ENCODE results near the gene MAML3.

- TF ChIP-seq, protein P1, sequence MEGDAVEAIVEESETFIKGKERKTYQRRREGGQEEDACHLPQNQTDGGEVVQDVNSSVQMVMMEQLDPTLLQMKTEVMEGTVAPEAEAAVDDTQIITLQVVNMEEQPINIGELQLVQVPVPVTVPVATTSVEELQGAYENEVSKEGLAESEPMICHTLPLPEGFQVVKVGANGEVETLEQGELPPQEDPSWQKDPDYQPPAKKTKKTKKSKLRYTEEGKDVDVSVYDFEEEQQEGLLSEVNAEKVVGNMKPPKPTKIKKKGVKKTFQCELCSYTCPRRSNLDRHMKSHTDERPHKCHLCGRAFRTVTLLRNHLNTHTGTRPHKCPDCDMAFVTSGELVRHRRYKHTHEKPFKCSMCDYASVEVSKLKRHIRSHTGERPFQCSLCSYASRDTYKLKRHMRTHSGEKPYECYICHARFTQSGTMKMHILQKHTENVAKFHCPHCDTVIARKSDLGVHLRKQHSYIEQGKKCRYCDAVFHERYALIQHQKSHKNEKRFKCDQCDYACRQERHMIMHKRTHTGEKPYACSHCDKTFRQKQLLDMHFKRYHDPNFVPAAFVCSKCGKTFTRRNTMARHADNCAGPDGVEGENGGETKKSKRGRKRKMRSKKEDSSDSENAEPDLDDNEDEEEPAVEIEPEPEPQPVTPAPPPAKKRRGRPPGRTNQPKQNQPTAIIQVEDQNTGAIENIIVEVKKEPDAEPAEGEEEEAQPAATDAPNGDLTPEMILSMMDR (IDR thresholded peaks at IDR 0.05; ENCODE audit: insufficient read depth, low read length) = no peak
- TF ChIP-seq POLR2AphosphoS5 (IDR thresholded peaks at IDR 0.05; ENCODE audit: low read depth) (no peak), GABPA (IDR thresholded peaks at IDR 0.05; ENCODE audit: low read depth) (no peak), SPI1 (IDR thresholded peaks at IDR 0.05; ENCODE audit: borderline replicate concordance, low read depth) (no peak)
- TF ChIP-seq, protein P2, sequence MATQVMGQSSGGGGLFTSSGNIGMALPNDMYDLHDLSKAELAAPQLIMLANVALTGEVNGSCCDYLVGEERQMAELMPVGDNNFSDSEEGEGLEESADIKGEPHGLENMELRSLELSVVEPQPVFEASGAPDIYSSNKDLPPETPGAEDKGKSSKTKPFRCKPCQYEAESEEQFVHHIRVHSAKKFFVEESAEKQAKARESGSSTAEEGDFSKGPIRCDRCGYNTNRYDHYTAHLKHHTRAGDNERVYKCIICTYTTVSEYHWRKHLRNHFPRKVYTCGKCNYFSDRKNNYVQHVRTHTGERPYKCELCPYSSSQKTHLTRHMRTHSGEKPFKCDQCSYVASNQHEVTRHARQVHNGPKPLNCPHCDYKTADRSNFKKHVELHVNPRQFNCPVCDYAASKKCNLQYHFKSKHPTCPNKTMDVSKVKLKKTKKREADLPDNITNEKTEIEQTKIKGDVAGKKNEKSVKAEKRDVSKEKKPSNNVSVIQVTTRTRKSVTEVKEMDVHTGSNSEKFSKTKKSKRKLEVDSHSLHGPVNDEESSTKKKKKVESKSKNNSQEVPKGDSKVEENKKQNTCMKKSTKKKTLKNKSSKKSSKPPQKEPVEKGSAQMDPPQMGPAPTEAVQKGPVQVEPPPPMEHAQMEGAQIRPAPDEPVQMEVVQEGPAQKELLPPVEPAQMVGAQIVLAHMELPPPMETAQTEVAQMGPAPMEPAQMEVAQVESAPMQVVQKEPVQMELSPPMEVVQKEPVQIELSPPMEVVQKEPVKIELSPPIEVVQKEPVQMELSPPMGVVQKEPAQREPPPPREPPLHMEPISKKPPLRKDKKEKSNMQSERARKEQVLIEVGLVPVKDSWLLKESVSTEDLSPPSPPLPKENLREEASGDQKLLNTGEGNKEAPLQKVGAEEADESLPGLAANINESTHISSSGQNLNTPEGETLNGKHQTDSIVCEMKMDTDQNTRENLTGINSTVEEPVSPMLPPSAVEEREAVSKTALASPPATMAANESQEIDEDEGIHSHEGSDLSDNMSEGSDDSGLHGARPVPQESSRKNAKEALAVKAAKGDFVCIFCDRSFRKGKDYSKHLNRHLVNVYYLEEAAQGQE (IDR thresholded peaks at IDR 0.05; ENCODE audit: insufficient replicate concordance, low read depth) = no peak
Observed at GRCh38 chr4:139848028-139848427, 306.0 kb downstream of the MAML3 start.

Data from HL-60 (cell line).